SK-N-SH (cell line): ENCODE measurements around the gene GJB1. TPM values are rescaled to one million over a fixed set of nuclear protein-coding genes. Genes with fewer than 3 reads are reported as not detected.

Experiments
- CTCF ChIA-PET: fragments of 300-600, 350-600 bp; formaldehyde crosslinking; extraction: SDS; loops from one replicate; lab custom pipeline; 2021; lab: Yijun Ruan, JAX
- POLR2A ChIA-PET: fragments of 350-600 bp; sonication (Branson Sonifier 250); formaldehyde crosslinking; extraction: SDS; loops from one replicate; lab custom pipeline; 2020; ENCODE audit warnings: antibody characterized with exemption, inconsistent platforms; lab: Yijun Ruan, JAX
- DNase-seq: peaks from one replicate; pipeline ENCODE4 v3.0.0; 2012
- H2AFZ ChIP-seq: fragments of 200-600 bp; sonication (generic); 2 replicates; pipeline ENCODE4 v1.8.1; 2016; ENCODE audit warnings: antibody characterized with exemption, mild to moderate bottlenecking, low read depth
- H3F3A ChIP-seq: fragments of 200-600 bp; sonication (generic); replicated peaks from 2 replicates; pipeline ENCODE3; 2016; ENCODE audit warnings: antibody characterized with exemption, mild to moderate bottlenecking; ENCODE audit not compliant: insufficient read depth
- H3K27ac ChIP-seq, 2 experiments: fragments of 200-500 bp in 1 of 2; fragments of 200-600 bp in 1 of 2; sonication (Bioruptor generic) in 1 of 2; sonication (generic), shearing (Covaris generic) in 1 of 2; 2 replicates each; pipeline versions ENCODE4 v1.5.1 to v1.6.1; 2014 to 2016; ENCODE audit warnings: low read depth in 2 of 2, inconsistent platforms in 1 of 2, low read length in 1 of 2, mild to moderate bottlenecking in 1 of 2, mixed read lengths in 1 of 2
- H3K27me3 ChIP-seq: fragments of 200-600 bp; sonication (generic), shearing (Covaris generic); 2 replicates; pipeline ENCODE4 v1.6.1; 2016; ENCODE audit warnings: mixed run types; ENCODE audit not compliant: insufficient read depth
- H3K36me3 ChIP-seq, 2 experiments: fragments of 200-500 bp in 1 of 2; fragments of 200-600 bp in 1 of 2; sonication (Bioruptor generic) in 1 of 2; sonication (generic) in 1 of 2; replicated peaks in 1 of 2; 2 replicates each; pipeline versions ENCODE3 to v1.5.1; 2014 to 2016; ENCODE audit warnings: low read length in 1 of 2, mild to moderate bottlenecking in 1 of 2; ENCODE audit not compliant: insufficient read depth in 2 of 2, control insufficient read depth in 1 of 2
- H3K4me1 ChIP-seq, 2 experiments: fragments of 200-500 bp in 1 of 2; fragments of 200-600 bp in 1 of 2; sonication (Bioruptor generic) in 1 of 2; sonication (generic), shearing (Covaris generic) in 1 of 2; 2 replicates each; pipeline versions ENCODE4 v1.5.1 to v1.6.1; 2014 to 2016; ENCODE audit warnings: low read depth in 1 of 2, low read length in 1 of 2, mixed run types in 1 of 2; ENCODE audit not compliant: insufficient read depth in 2 of 2, control insufficient read depth in 1 of 2
- H3K4me2 ChIP-seq: fragments of 200-600 bp; sonication (generic), shearing (Covaris generic); 2 replicates; pipeline ENCODE4 v1.6.1; 2017; ENCODE audit warnings: mixed run types
- H3K4me3 ChIP-seq, 2 experiments: fragments of 200-500 bp in 1 of 2; fragments of 200-600 bp in 1 of 2; sonication (Bioruptor generic) in 1 of 2; sonication (generic), shearing (Covaris generic) in 1 of 2; 2 replicates each; pipeline versions ENCODE4 v1.5.1 to v1.8.1; 2014 to 2016; ENCODE audit warnings: low read depth in 2 of 2, inconsistent platforms in 1 of 2, low read length in 1 of 2, mild to moderate bottlenecking in 1 of 2, mixed read lengths in 1 of 2, moderate library complexity in 1 of 2
- H3K79me2 ChIP-seq: fragments of 200-600 bp; sonication (generic); 2 replicates; pipeline ENCODE4 v1.8.1; 2017; ENCODE audit warnings: mild to moderate bottlenecking; ENCODE audit not compliant: insufficient read depth
- H3K9ac ChIP-seq: fragments of 200-600 bp; sonication (generic); 2 replicates; pipeline ENCODE4 v1.6.1; 2017; ENCODE audit warnings: mixed run types
- H3K9me2 ChIP-seq: fragments of 200-600 bp; sonication (generic); 2 replicates; pipeline ENCODE4 v1.6.1; 2017; ENCODE audit warnings: mixed run types
- H3K9me3 ChIP-seq: fragments of 200-600 bp; sonication (generic); 2 replicates; pipeline ENCODE4 v1.6.1; 2017; ENCODE audit warnings: mixed run types, mild to moderate bottlenecking, moderate library complexity
- H4K20me1 ChIP-seq: fragments of 200-600 bp; sonication (generic); 2 replicates; pipeline ENCODE4 v1.6.1; 2017; ENCODE audit warnings: mild to moderate bottlenecking, mixed run types; ENCODE audit not compliant: insufficient read depth
- FOSL2 ChIP-seq: IDR thresholded peaks from 2 replicates; pipeline ENCODE4 v1.4.0; 2012; ENCODE audit warnings: low read depth, mild to moderate bottlenecking, moderate library complexity, borderline replicate concordance
- MEF2A ChIP-seq: IDR thresholded peaks from 2 replicates; pipeline ENCODE4 v1.4.0; 2012; ENCODE audit warnings: low read depth, borderline replicate concordance
- POLR2AphosphoS5 ChIP-seq: IDR thresholded peaks from 2 replicates; pipeline ENCODE4 v1.6.1; 2012; ENCODE audit warnings: low read depth, low read length
- REST ChIP-seq: IDR thresholded peaks from 2 replicates; pipeline ENCODE4 v1.6.1; 2012; ENCODE audit warnings: mild to moderate bottlenecking, low read depth, low read length, moderate library complexity
- RXRA ChIP-seq: IDR thresholded peaks from 2 replicates; pipeline ENCODE4 v1.4.0; 2012; ENCODE audit warnings: low read depth, mild to moderate bottlenecking, borderline replicate concordance
- SMC3 ChIP-seq: IDR thresholded peaks from 2 replicates; pipeline ENCODE4 v1.6.1; 2012; ENCODE audit warnings: low read depth, low read length, improper control_type of control experiment
- TCF12 ChIP-seq: IDR thresholded peaks from 2 replicates; pipeline ENCODE4 v1.4.0; 2012
- USF1 ChIP-seq: IDR thresholded peaks from 2 replicates; pipeline ENCODE4 v1.4.0; 2012; ENCODE audit warnings: low read depth, borderline replicate concordance
- WGBS: methylation state at CpG from one replicate; pipeline ENCODE4 v1.1.6; 2017; ENCODE audit warnings: low lambda C conversion rate; 5-methylcytosine and 5-hydroxymethylcytosine counted together
- polyA plus RNA-seq, 3 experiments: library from polyadenylated mRNA; depleted of rRNA; stranded (reverse); fragments of >200 nt; gene quantifications; 2 replicates each; pipeline ENCODE4 v1.2.3, GENCODE V29; 2012
- TF ChIP-seq, protein P1 (sequence below): fragments of 200-600 bp; sonication (generic); IDR thresholded peaks from 2 replicates; pipeline ENCODE4 v1.6.1; 2017; ENCODE audit warnings: antibody characterized with exemption, mild to moderate bottlenecking, moderate library complexity
- TF ChIP-seq, protein P2 (sequence below): IDR thresholded peaks from 2 replicates; pipeline ENCODE4 v1.4.0; 2012; ENCODE audit warnings: low read depth

The GJB1 gene
- polyA plus RNA-seq, 1 of the 3 experiments (the other 2 are of a cell fraction) = not detected

- H3K4me1 ChIP-seq = no peaks in the 10 kb centered on the region
- TF ChIP-seq TCF12 = no peak
Measured at GRCh38 chrX:71225676-71226075, 2.7 kb downstream of the GJB1 start.

GRCh38 chrX:71227370-71228062 is 4.5 kb downstream of the GJB1 start:
- POLR2A ChIA-PET = no interaction called here
- H3K4me3 ChIP-seq = no peak overlapping the region
- H3F3A ChIP-seq = no peaks in the 10 kb centered on the region
- H3K79me2 ChIP-seq = no peaks in the 10 kb centered on the region
- H3K4me1 ChIP-seq = no peaks in the 10 kb centered on the region
- H3K27ac ChIP-seq = no peak overlapping the region
- no peaks in the 10 kb centered on the region for H3K36me3 ChIP-seq
- no peak overlapping the region for H2AFZ ChIP-seq
- CTCF ChIA-PET = interaction anchor here (0.5 to 1.5 kb wide), 3 partner anchors 16 to 109 kb away, joined by 3 to 5 read pairs (median 4); partner anchors contain the start of genes MED12 and ZMYM3
- no peak for TF ChIP-seq REST
- no peak for TF ChIP-seq POLR2AphosphoS5
- TF ChIP-seq RXRA = no peak
- no peak for TF ChIP-seq SMC3
- TF ChIP-seq, protein P1, sequence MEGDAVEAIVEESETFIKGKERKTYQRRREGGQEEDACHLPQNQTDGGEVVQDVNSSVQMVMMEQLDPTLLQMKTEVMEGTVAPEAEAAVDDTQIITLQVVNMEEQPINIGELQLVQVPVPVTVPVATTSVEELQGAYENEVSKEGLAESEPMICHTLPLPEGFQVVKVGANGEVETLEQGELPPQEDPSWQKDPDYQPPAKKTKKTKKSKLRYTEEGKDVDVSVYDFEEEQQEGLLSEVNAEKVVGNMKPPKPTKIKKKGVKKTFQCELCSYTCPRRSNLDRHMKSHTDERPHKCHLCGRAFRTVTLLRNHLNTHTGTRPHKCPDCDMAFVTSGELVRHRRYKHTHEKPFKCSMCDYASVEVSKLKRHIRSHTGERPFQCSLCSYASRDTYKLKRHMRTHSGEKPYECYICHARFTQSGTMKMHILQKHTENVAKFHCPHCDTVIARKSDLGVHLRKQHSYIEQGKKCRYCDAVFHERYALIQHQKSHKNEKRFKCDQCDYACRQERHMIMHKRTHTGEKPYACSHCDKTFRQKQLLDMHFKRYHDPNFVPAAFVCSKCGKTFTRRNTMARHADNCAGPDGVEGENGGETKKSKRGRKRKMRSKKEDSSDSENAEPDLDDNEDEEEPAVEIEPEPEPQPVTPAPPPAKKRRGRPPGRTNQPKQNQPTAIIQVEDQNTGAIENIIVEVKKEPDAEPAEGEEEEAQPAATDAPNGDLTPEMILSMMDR = peak; percentile 27; the same call in 1 of the 2 replicates
- TF ChIP-seq USF1 = no peak
- TF ChIP-seq, protein P2, sequence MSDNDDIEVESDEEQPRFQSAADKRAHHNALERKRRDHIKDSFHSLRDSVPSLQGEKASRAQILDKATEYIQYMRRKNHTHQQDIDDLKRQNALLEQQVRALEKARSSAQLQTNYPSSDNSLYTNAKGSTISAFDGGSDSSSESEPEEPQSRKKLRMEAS = no peak
- no peak for TF ChIP-seq FOSL2
- no peak for TF ChIP-seq MEF2A
- no peak for DNase-seq
- no peak overlapping the region for H3K4me2 ChIP-seq
- H3K9me3 ChIP-seq = no peaks in the 10 kb centered on the region
- H3K9me2 ChIP-seq = no peaks in the 10 kb centered on the region
- no peaks in the 10 kb centered on the region for H4K20me1 ChIP-seq
- peaks cover 52% of the 10 kb centered on the region for H3K27me3 ChIP-seq
- H3K9ac ChIP-seq = no peak overlapping the region
- 30% methylated on average over 5 of the region's 5 CpGs for WGBS

More at GRCh38 chrX:71225676-71226075, 2.7 kb downstream of the GJB1 start:
- Histone ChIP-seq H3K36me3 (no peaks in the 10 kb centered on the region), H3K4me2 (no peak overlapping the region), H3K27ac (no peak overlapping the region), H4K20me1 (no peaks in the 10 kb centered on the region), H3K9ac (no peak overlapping the region), H3F3A (no peaks in the 10 kb centered on the region), H3K9me2 (no peaks in the 10 kb centered on the region), H2AFZ (no peak overlapping the region), H3K27me3 (peaks cover 43% of the 10 kb centered on the region), H3K9me3 (no peaks in the 10 kb centered on the region), H3K4me3 (no peak overlapping the region), H3K79me2 (no peaks in the 10 kb centered on the region)
- CTCF ChIA-PET = no interaction called here
- WGBS = 47% methylated on average over 5 of the region's 5 CpGs
- POLR2A ChIA-PET = no interaction called here
- DNase-seq = no peak
